Smooth muscle cell (in vitro differentiated cells): Measurements from ENCODE around the gene HCRTR1. TPM values are rescaled to one million over a fixed set of nuclear protein-coding genes. Genes with fewer than 3 reads are reported as not detected.

Source experiments
- DNase-seq: peaks from one replicate; lab custom pipeline; 2025; ENCODE audit not compliant: unreplicated experiment; lab: John Stamatoyannopoulos, UW
- H2AFZ ChIP-seq: fragments of 200-600 bp; sonication (generic); 2 replicates; pipeline ENCODE4 v1.6.0; 2016; ENCODE audit warnings: antibody characterized with exemption, low read depth, mild to moderate bottlenecking
- H3F3A ChIP-seq: fragments of 200-600 bp; sonication (generic); 2 replicates; pipeline ENCODE4 v1.6.0; 2017; ENCODE audit warnings: antibody characterized with exemption, low read depth
- H3K27ac ChIP-seq: fragments of 200-600 bp; sonication (generic); 2 replicates; pipeline ENCODE4 v1.5.1; 2016; ENCODE audit warnings: low read depth, mild to moderate bottlenecking
- H3K27me3 ChIP-seq: fragments of 200-600 bp; sonication (generic); 2 replicates; pipeline ENCODE4 v1.6.1; 2016; ENCODE audit warnings: low read depth, mild to moderate bottlenecking
- H3K36me3 ChIP-seq: fragments of 200-600 bp; sonication (generic); 2 replicates; pipeline ENCODE4 v1.5.1; 2016; ENCODE audit warnings: low read depth
- H3K4me1 ChIP-seq: fragments of 200-600 bp; sonication (generic); 2 replicates; pipeline ENCODE4 v1.5.1; 2016; ENCODE audit warnings: low read depth
- H3K4me2 ChIP-seq: fragments of 200-600 bp; sonication (generic); 2 replicates; pipeline ENCODE4 v1.6.0; 2016; ENCODE audit warnings: mild to moderate bottlenecking
- H3K4me3 ChIP-seq: fragments of 200-600 bp; sonication (generic); 2 replicates; pipeline ENCODE4 v1.5.1; 2016; ENCODE audit warnings: mild to moderate bottlenecking
- H3K79me2 ChIP-seq: fragments of 200-600 bp; sonication (generic); 2 replicates; pipeline ENCODE4 v1.6.0; 2016; ENCODE audit warnings: low read depth, mild to moderate bottlenecking
- H3K9ac ChIP-seq: fragments of 200-600 bp; sonication (generic); 2 replicates; pipeline ENCODE4 v1.6.0; 2016; ENCODE audit warnings: low read depth
- H3K9me3 ChIP-seq: fragments of 200-600 bp; sonication (generic); replicated peaks from 2 replicates; pipeline ENCODE4 v1.5.1; 2016; ENCODE audit warnings: low read depth
- H4K20me1 ChIP-seq: fragments of 200-600 bp; sonication (generic); 2 replicates; pipeline ENCODE4 v1.6.0; 2016; ENCODE audit warnings: low read depth
- CTCF ChIP-seq: fragments of 200-600 bp; sonication (generic); IDR thresholded peaks from 2 replicates; pipeline ENCODE4 v1.5.1; 2017; ENCODE audit warnings: borderline replicate concordance, mild to moderate bottlenecking, antibody characterized with exemption; ENCODE audit not compliant: insufficient read depth, poor library complexity, severe bottlenecking
- WGBS: methylation state at CpG from one replicate; pipeline ENCODE4 v1.1.7; 2016; ENCODE audit warnings: low lambda C conversion rate; 5-methylcytosine and 5-hydroxymethylcytosine counted together
- polyA plus RNA-seq: library from polyadenylated mRNA; unstranded; fragments of >200 nt; fragmentation: Nextera tagmentation; extraction: Ambion mirVana; gene quantifications from 2 replicates; pipeline ENCODE4 v1.2.1, GENCODE V29; 2016
- total RNA-seq: library from RNA; depleted of rRNA; stranded (reverse); fragments of >200 nt; gene quantifications from 2 replicates; pipeline ENCODE4 v1.2.3, GENCODE V29; 2014

HCRTR1 gene
- total and polyA plus RNA-seq, 2 experiments from 2014 or later, result 2.0 TPM; not detected in 1

DNA sequence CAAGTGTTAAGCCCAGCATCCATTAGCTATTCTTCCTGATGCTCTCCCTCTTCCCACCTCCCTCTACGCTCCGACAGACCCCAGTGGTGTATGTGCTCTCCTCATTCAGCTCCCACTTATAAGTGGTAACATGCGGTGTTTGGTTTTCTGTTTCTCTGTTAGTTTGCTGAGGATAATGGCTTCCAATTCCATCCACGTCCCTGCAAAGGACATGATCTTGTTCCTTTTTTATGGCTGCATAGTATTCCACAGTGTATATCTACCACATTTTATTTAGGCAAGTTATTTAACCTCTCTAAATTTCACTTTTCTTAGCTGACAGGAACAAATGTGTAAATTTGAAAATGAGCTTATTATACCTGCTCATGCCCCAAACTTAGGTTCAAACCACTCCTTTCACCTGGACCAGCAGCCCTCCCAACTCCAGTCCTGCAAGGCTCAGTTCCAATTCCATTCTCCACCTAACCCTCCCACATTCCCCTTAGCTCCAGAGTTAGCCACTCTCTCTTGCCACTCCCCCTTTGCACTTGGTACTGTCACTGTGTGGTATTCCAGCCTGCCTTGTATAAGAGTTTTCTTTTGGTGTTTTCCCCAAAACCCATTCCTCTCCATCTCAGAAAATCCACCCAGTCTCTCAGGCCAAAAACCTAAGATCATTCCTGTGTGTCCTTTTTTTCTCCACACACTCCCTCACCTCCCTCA, 28.9 kb downstream of the HCRTR1 start:
- Histone ChIP-seq H3K27ac (peak overlapping the region; percentile 3), H3F3A (peaks cover 15% of the 10 kb centered on the region), H3K36me3 (no peaks in the 10 kb centered on the region), H3K9me3 (no peaks in the 10 kb centered on the region), H3K27me3 (no peaks in the 10 kb centered on the region), H3K4me2 (no peak overlapping the region), H3K9ac (no peak overlapping the region), H4K20me1 (no peaks in the 10 kb centered on the region), H3K4me1 (peaks cover 12% of the 10 kb centered on the region), H3K4me3 (no peak overlapping the region), H3K79me2 (peaks cover 27% of the 10 kb centered on the region), H2AFZ (no peak overlapping the region)
- TF ChIP-seq CTCF, result no peak
- WGBS, result 94% methylated on average over 4 of the region's 4 CpGs
- no peak for DNase-seq

- TF ChIP-seq CTCF, result no peak
- WGBS, result 81% methylated on average over 2 of the region's 2 CpGs
- peaks cover 12% of the 10 kb centered on the region for H3K4me1 ChIP-seq
- H3K9me3 ChIP-seq, result no peaks in the 10 kb centered on the region
- peak overlapping the region; percentile 3 for H3K27ac ChIP-seq
- H3K4me2 ChIP-seq, result no peak overlapping the region
- H3K36me3 ChIP-seq, result no peaks in the 10 kb centered on the region
- H2AFZ ChIP-seq, result no peak overlapping the region
- H3K9ac ChIP-seq, result no peak overlapping the region
- no peaks in the 10 kb centered on the region for H4K20me1 ChIP-seq
- DNase-seq, result no peak
- peaks cover 21% of the 10 kb centered on the region for H3K79me2 ChIP-seq
- no peaks in the 10 kb centered on the region for H3K27me3 ChIP-seq
- H3K4me3 ChIP-seq, result no peak overlapping the region
- H3F3A ChIP-seq, result peaks cover 14% of the 10 kb centered on the region
Observed at GRCh38 chr1:31647106-31647505, 29.6 kb downstream of the HCRTR1 start.

DNA sequence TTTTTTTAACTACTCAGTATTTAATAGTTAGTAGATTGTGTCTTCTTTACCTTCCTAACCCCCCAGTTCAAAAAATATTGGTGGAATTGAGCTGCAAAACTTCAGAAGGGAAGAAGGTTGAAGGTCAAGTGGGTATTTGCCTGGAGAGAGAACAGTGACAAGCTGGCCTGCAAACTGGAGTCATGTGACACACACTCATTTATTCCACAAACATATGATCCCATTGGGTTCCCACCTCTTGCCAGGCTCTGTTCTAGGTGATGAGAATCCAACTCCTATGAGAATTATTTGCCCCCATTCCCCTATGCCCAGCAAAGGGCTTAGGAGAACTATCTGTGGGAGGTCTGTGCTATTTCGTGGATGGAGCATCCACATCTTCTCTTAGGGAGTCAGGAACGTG, 30.7 kb downstream of the HCRTR1 start:
- Histone ChIP-seq H3K27me3 (no peaks in the 10 kb centered on the region), H3K27ac (no peak overlapping the region), H3F3A (peaks cover 21% of the 10 kb centered on the region), H3K9me3 (no peaks in the 10 kb centered on the region), H2AFZ (no peak overlapping the region), H3K9ac (no peak overlapping the region), H3K4me1 (peaks cover 12% of the 10 kb centered on the region), H3K36me3 (no peaks in the 10 kb centered on the region), H4K20me1 (no peaks in the 10 kb centered on the region), H3K4me2 (no peak overlapping the region), H3K4me3 (no peak overlapping the region), H3K79me2 (peaks cover 12% of the 10 kb centered on the region)
- 68% methylated on average over 2 of the region's 2 CpGs for WGBS
- no peak for TF ChIP-seq CTCF
- DNase-seq, result no peak
